GM18502 (cell line): ENCODE results near the gene DDX4.

Source experiments
- ATAC-seq: cut with Tn5 transposase; IDR thresholded peaks from one replicate; pipeline ENCODE4 v1.9.1; 2021; ENCODE audit warnings: mild to moderate bottlenecking; ENCODE audit not compliant: unreplicated experiment, poor library complexity

Gene DDX4

DNA sequence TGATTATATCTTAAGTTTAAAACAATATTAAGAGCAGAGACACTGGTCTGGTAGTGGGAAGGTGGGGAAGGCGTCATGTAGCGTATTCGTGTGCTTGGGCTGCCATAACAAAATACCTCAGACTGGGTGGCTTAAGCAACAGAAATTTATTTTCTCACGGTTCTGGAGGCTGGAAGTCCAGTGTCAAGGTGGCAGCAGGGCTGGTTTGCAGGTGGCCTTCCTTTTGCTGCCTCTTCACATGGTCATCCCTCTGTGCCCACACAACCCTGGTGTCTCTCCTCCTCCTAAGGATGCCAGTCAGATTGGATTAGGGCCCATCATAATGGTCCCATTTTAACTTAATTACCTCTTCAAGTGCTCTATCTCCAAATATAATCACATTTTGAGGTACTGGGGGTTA is 122.8 kb downstream of the DDX4 start:
- no peak for ATAC-seq

GRCh38 chr5:55864606-55865541 is 127.0 kb downstream of the DDX4 start:
- no peak for ATAC-seq

GRCh38 chr5:55865831-55866230 is 128.0 kb downstream of the DDX4 start:
- ATAC-seq = no peak

DNA sequence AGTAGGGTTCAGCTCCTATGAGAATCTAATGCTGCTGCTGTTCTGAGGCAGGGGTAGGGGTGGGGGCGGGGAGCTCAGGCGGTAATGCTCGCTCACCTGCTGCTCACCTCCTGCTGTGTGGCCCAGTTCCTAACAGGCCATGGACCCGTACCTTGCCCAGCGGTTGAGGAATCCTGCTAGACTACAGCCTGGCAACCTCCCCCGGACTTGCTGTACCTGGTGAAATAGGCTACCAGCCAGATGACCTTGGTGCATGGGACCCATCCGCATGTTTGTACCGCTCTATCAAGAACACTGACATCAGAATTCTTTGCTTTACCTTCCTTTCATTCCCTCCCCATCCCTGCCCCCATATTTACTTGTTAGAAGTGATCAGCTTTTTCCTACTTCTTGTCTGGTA is 128.6 kb downstream of the DDX4 start:
- ATAC-seq = no peak
